Trophoblast cell (in vitro differentiated cells and primary cell): Measurements from ENCODE around the gene TOMM20.
"Not testable (repeated sequence)": the region's sequence is repeated elsewhere in the genome, so short reads cannot be mapped to it uniquely, and the experiment has no call there.

Experiments
- DNase-seq, 2 donors: peaks; one replicate each; pipeline ENCODE4 v3.0.0-alpha.2; 2016
- H2AFZ ChIP-seq: 2 replicates; pipeline ENCODE4 v1.6.1; 2013; ENCODE audit warnings: low read length, moderate library complexity, mild to moderate bottlenecking; ENCODE audit not compliant: insufficient read depth, poor library complexity
- H2AK5ac ChIP-seq: 2 replicates; pipeline ENCODE4 v1.6.1; 2013; ENCODE audit warnings: mild to moderate bottlenecking, low read length
- H2BK120ac ChIP-seq: 2 replicates; pipeline ENCODE4 v1.6.1; 2013; ENCODE audit warnings: low read length, mild to moderate bottlenecking, moderate library complexity; ENCODE audit not compliant: insufficient read depth, poor library complexity
- H2BK12ac ChIP-seq: 2 replicates; pipeline ENCODE4 v1.6.1; 2013; ENCODE audit warnings: mild to moderate bottlenecking, low read length, moderate library complexity
- H2BK5ac ChIP-seq: 2 replicates; pipeline ENCODE4 v1.6.1; 2013; ENCODE audit warnings: low read length, low read depth, moderate library complexity, mild to moderate bottlenecking; ENCODE audit not compliant: poor library complexity
- H3K14ac ChIP-seq: 2 replicates; pipeline ENCODE4 v1.6.1; 2013; ENCODE audit warnings: mild to moderate bottlenecking, low read length
- H3K18ac ChIP-seq: 2 replicates; pipeline ENCODE4 v1.6.1; 2013; ENCODE audit warnings: mild to moderate bottlenecking, low read length
- H3K23ac ChIP-seq: 2 replicates; pipeline ENCODE4 v1.6.1; 2013; ENCODE audit warnings: low read length
- H3K27ac ChIP-seq: 2 replicates; pipeline ENCODE4 v1.5.1; 2013; ENCODE audit warnings: low read depth, mild to moderate bottlenecking, inconsistent platforms, low read length, moderate library complexity
- H3K27me3 ChIP-seq: 2 replicates; pipeline ENCODE4 v1.6.1; 2013; ENCODE audit warnings: inconsistent platforms, mild to moderate bottlenecking, low read length, moderate library complexity; ENCODE audit not compliant: insufficient read depth
- H3K36me3 ChIP-seq, 2 experiments: 1 replicate in 1 of 2; 2 replicates in 1 of 2; pipeline ENCODE4 v1.6.1; 2013; ENCODE audit warnings: low read length in 2 of 2, mild to moderate bottlenecking in 2 of 2, moderate library complexity in 1 of 2; ENCODE audit not compliant: insufficient read depth in 2 of 2, control insufficient read depth in 1 of 2
- H3K4ac ChIP-seq: 2 replicates; pipeline ENCODE4 v1.6.1; 2013; ENCODE audit warnings: low read depth, mild to moderate bottlenecking, low read length, moderate library complexity
- H3K4me1 ChIP-seq, 2 experiments: 1 replicate in 1 of 2; 2 replicates in 1 of 2; pipeline ENCODE4 v1.6.1; 2013; ENCODE audit warnings: low read length in 2 of 2, mild to moderate bottlenecking in 2 of 2, moderate library complexity in 1 of 2; ENCODE audit not compliant: insufficient read depth in 2 of 2, control insufficient read depth in 1 of 2
- H3K4me2 ChIP-seq: 2 replicates; pipeline ENCODE4 v1.6.1; 2013; ENCODE audit warnings: inconsistent platforms, mild to moderate bottlenecking, low read length, moderate library complexity
- H3K4me3 ChIP-seq: 2 replicates; pipeline ENCODE4 v1.5.1; 2013; ENCODE audit warnings: mild to moderate bottlenecking, low read depth, low read length, inconsistent platforms
- H3K79me1 ChIP-seq: one replicate; pipeline ENCODE4 v1.6.1; 2013; ENCODE audit warnings: low read length
- H3K79me2 ChIP-seq: 2 replicates; pipeline ENCODE4 v1.6.1; 2013; ENCODE audit warnings: low read length, mild to moderate bottlenecking; ENCODE audit not compliant: control insufficient read depth, insufficient read depth, poor library complexity
- H3K9ac ChIP-seq: 2 replicates; pipeline ENCODE4 v1.6.1; 2013; ENCODE audit warnings: mild to moderate bottlenecking, low read length
- H3K9me3 ChIP-seq: 2 replicates; pipeline ENCODE4 v1.6.1; 2013; ENCODE audit warnings: low read depth, mild to moderate bottlenecking, control low read depth, inconsistent platforms, low read length; ENCODE audit not compliant: insufficient read depth
- H4K12ac ChIP-seq: 2 replicates; pipeline ENCODE4 v1.6.1; 2013; ENCODE audit warnings: low read depth, mild to moderate bottlenecking, low read length, moderate library complexity
- H4K8ac ChIP-seq: 2 replicates; pipeline ENCODE4 v1.6.1; 2013; ENCODE audit warnings: low read depth, mild to moderate bottlenecking, low read length, moderate library complexity
- H4K91ac ChIP-seq: one replicate; pipeline ENCODE4 v1.6.1; 2013; ENCODE audit warnings: low read depth, mild to moderate bottlenecking, low read length, moderate library complexity
- WGBS: extraction: QIAGEN DNeasy Blood & Tissue Kit; methylation state at CpG from one replicate; pipeline ENCODE4 v1.1.7; 2013; ENCODE audit warnings: missing lambda C conversion rate; ENCODE audit not compliant: insufficient read length, insufficient coverage; ENCODE audit errors: extremely low coverage; 5-methylcytosine and 5-hydroxymethylcytosine counted together

Gene TOMM20

DNA sequence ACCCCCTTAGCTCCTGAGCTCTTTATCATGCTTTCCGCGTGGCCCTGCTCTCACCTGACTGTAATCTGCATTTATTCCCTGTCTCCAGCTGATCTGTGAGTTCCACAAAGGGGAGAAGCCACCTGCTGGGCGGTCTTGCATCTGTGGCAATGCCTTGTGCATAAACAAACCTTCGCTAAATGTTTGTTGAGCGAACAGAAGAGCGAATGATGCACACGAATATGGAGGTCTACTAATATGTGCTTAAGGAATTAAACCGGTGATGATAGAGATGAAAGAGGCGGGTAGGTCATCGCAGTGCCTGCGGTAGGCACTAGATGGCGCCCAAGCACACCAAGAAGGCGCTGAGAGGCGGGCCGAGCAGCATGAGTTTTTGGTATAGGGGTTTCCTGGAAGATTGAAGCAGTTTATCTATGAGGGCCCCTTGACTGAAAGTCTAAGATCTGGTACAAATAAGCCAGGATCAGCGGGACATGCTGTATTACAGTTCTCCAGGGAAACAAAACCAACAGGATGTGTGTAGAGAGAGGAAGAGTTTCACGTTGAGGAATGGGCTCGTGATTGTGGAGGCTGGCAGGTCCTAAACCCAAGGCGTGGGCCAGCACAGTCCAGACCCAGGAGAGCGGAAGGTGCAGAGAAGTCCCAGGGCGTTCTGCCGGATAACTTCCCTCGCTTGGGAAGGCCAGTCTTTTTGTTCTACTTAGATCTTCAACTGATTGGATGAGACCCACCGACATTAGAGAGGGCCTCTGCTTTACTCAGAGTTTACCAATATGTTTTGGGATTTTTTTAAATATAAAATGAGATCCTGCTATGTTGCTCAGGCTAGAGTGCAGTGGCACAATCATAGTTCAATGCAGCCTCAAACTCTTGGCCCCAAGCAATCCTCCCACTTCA lies 34.7 kb downstream of the TOMM20 start:
- Histone ChIP-seq H3K79me1 (peaks cover 13% of the 10 kb centered on the region), H2BK12ac (no peak overlapping the region), H3K4me2 (peak overlapping the region; percentile 46), H3K79me2 (no peaks in the 10 kb centered on the region), H2AFZ (no peak overlapping the region), H3K14ac (no peak overlapping the region), H4K8ac (no peak overlapping the region), H4K91ac (no peak overlapping the region), H3K4ac (no peak overlapping the region), H3K27me3 (no peaks in the 10 kb centered on the region), H3K27ac (no peak overlapping the region), H3K18ac (no peak overlapping the region), H3K4me3 (no peak overlapping the region), H3K23ac (no peak overlapping the region), H2BK5ac (no peak overlapping the region), H3K9me3 (no peaks in the 10 kb centered on the region), H3K4me1 (peaks cover 13 to 14% of the 10 kb centered on the region in 2 experiments), H2BK120ac (no peak overlapping the region), H4K12ac (no peak overlapping the region), H3K9ac (no peak overlapping the region), H3K36me3 (no peaks in the 10 kb centered on the region), H2AK5ac (no peak overlapping the region)
- no CpG with 5 or more reads among the region's 24 CpGs for WGBS
- peak; percentile 66 to 90 for DNase-seq

DNA sequence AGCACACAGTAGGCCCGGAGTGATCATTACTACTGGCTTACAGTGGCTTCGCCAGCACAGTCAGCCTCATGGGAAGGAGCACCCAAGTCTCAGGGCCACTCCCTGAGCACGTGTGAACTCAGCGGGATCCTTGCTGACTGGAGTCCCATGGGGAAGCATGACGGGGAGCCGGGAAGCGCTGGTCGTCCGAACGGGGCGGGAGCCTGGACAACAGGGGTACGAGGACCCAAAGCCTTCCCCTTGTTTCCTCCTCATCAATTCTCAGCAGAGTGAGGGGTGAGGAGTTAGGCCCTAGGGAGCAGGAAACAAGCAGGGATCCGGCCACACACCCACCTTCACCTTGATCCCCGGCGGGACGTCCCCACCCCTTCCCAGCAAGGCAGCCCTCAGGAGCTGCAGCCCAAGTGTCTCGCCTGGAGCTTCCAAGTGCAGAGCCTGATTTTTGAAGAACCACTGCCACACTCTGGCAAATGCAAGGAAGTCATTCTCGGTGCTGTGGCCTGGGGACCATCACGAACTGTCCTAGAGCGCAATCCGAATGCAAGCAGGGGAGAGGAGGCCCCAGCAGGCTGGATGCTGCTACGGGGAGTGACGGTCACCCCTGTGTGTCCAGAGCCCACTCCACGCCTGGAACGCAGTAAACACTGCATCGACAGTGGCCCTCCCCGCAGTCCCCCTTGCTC lies 35.5 kb downstream of the TOMM20 start:
- Histone ChIP-seq H3K27ac (no peak overlapping the region), H3K14ac (peak overlapping the region; percentile 27), H3K36me3 (no peaks in the 10 kb centered on the region), H3K79me2 (no peaks in the 10 kb centered on the region), H4K91ac (peak overlapping the region; percentile 73), H3K23ac (no peak overlapping the region), H2BK5ac (no peak overlapping the region), H3K79me1 (peaks cover 13% of the 10 kb centered on the region), H3K4me3 (no peak overlapping the region), H2BK120ac (no peak overlapping the region), H2BK12ac (peak overlapping the region; percentile 82), H3K4me1 (peaks cover 13 to 14% of the 10 kb centered on the region in 2 experiments), H2AFZ (peak overlapping the region; percentile 23), H3K9ac (no peak overlapping the region), H2AK5ac (peak overlapping the region; percentile 76), H3K18ac (peak overlapping the region; percentile 57), H3K4ac (no peak overlapping the region), H4K12ac (no peak overlapping the region), H3K4me2 (peak overlapping the region; percentile 46), H4K8ac (peak overlapping the region; percentile 27), H3K9me3 (no peaks in the 10 kb centered on the region), H3K27me3 (no peaks in the 10 kb centered on the region)
- peak; percentile 56 to 59 for DNase-seq
- WGBS: no CpG with 5 or more reads among the region's 27 CpGs

DNA sequence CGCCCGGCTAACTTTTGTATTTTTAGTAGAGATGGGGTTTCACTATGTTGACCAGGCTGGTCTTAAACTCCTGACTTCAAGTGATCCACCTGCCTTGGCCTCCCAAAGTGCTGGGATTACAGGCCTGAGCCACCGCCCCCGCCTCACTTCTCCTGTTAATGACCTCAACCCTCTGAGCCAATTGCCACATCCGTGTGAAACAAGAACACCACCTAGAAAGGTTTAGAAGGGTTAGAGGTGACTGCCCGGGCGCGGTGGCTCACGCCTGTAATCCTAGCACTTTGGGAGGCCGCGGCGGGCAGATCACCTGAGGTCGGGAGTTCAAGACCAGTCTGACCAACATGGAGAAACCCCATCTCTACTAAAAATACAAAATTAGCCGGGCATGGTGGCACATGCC lies 36.2 kb downstream of the TOMM20 start:
- H2AK5ac ChIP-seq, H2BK12ac ChIP-seq, H3K4me3 ChIP-seq, H3K9ac ChIP-seq, H3K27me3 ChIP-seq, H4K8ac ChIP-seq, H4K12ac ChIP-seq, H3K4me2 ChIP-seq, DNase-seq, H2AFZ ChIP-seq, H3K18ac ChIP-seq, H3K14ac ChIP-seq, H3K79me2 ChIP-seq, H3K9me3 ChIP-seq, H3K27ac ChIP-seq, H4K91ac ChIP-seq, H2BK120ac ChIP-seq, H2BK5ac ChIP-seq, H3K36me3 ChIP-seq, H3K4ac ChIP-seq, H3K23ac ChIP-seq: not testable (repeated sequence)
- WGBS: no CpG with 5 or more reads among the region's 14 CpGs
- Histone ChIP-seq H3K79me1 (peaks cover 13% of the 10 kb centered on the region), H3K4me1 (peaks cover 13 to 14% of the 10 kb centered on the region in 2 experiments)

DNA sequence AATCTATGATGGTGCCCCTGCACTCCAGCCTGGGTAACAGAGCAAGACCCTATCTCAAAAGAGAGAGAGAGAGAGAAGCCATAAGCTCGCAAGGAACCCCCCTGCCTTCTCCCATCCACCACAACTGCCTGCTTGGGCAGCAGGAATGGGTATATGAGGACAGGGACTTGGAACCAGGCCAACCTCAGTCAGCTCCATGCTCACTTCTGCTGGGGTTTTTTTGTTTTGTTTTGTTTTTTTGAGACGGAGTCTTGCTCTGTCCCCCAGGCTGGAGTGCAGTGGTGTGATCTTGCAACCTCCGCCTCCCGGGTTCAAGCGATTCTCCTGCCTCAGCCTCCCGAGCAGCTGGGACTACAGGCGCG lies 36.6 kb downstream of the TOMM20 start:
- not testable (repeated sequence) for H3K79me2 ChIP-seq, DNase-seq, H4K12ac ChIP-seq, H4K8ac ChIP-seq, H3K14ac ChIP-seq, H2BK5ac ChIP-seq, H3K23ac ChIP-seq, H3K27ac ChIP-seq, H3K4me2 ChIP-seq, H3K4me3 ChIP-seq, H3K4ac ChIP-seq, H2AK5ac ChIP-seq, H3K27me3 ChIP-seq, H3K9me3 ChIP-seq, H3K9ac ChIP-seq, H4K91ac ChIP-seq, H2AFZ ChIP-seq, H3K18ac ChIP-seq, H2BK120ac ChIP-seq, H3K36me3 ChIP-seq
- peak overlapping the region; percentile 10 for H2BK12ac ChIP-seq
- WGBS: no CpG with 5 or more reads among the region's 8 CpGs
- H3K79me1 ChIP-seq: peaks cover 13% of the 10 kb centered on the region
- peaks cover 13 to 14% of the 10 kb centered on the region in 2 experiments for H3K4me1 ChIP-seq
